ENCODE data around the gene CXCL11. TPM values are rescaled to one million over a fixed set of nuclear protein-coding genes. Genes with fewer than 3 reads are reported as not detected.

CXCL11 gene
- total RNA-seq, 1 donor from 2014 or later, result not detected

- Mint-ChIP-seq H3K27ac (no peak overlapping the region), H3K9me3 (no peaks in the 10 kb centered on the region), H3K36me3 (ENCODE audit: low read depth) (no peaks in the 10 kb centered on the region), H3K4me3 (no peak overlapping the region), H3K27me3 (ENCODE audit: insufficient read depth) (no peaks in the 10 kb centered on the region), H3K4me1 (ENCODE audit: low read depth) (peaks cover 21% of the 10 kb centered on the region)
- DNase-seq (ENCODE audit: low spot score), result no peak
- intact Hi-C loops (cut with micrococcal nuclease), result no loop called here
Measured at GRCh38 chr4:76035141-76035540, 729 bp downstream of the CXCL11 start.

GRCh38 chr4:76029300-76029699 lies 6.6 kb downstream of the CXCL11 start:
- no peak overlapping the region for H3K27ac Mint-ChIP-seq
- DNase-seq (ENCODE audit: low spot score), result no peak
- peaks cover 24% of the 10 kb centered on the region for H3K4me1 Mint-ChIP-seq (ENCODE audit: low read depth)
- H3K36me3 Mint-ChIP-seq (ENCODE audit: low read depth), result peaks cover 2% of the 10 kb centered on the region
- intact Hi-C loops (cut with micrococcal nuclease), result no loop called here
- no peaks in the 10 kb centered on the region for H3K9me3 Mint-ChIP-seq
- no peak overlapping the region for H3K4me3 Mint-ChIP-seq
- H3K27me3 Mint-ChIP-seq (ENCODE audit: insufficient read depth), result peaks cover 2% of the 10 kb centered on the region

GRCh38 chr4:76028350-76028765 lies 7.5 kb downstream of the CXCL11 start:
- no peak for DNase-seq (ENCODE audit: low spot score)
- intact Hi-C loops (cut with micrococcal nuclease), result no loop called here
- Mint-ChIP-seq H3K9me3 (no peaks in the 10 kb centered on the region), H3K27ac (no peak overlapping the region), H3K4me3 (peak overlapping the region; percentile 39), H3K27me3 (ENCODE audit: insufficient read depth) (peaks cover 2% of the 10 kb centered on the region), H3K4me1 (ENCODE audit: low read depth) (peaks cover 30% of the 10 kb centered on the region), H3K36me3 (ENCODE audit: low read depth) (peaks cover 2% of the 10 kb centered on the region)

GRCh38 chr4:76024065-76024464 lies 11.8 kb downstream of the CXCL11 start:
- intact Hi-C loops (cut with micrococcal nuclease), result loop anchor here (1.0 kb wide), 2 partner anchors 18 to 34 kb away; no protein-coding TSS in a partner anchor
- peak overlapping the region; percentile 4 for H3K4me3 Mint-ChIP-seq
- peaks cover 3% of the 10 kb centered on the region for H3K36me3 Mint-ChIP-seq (ENCODE audit: low read depth)
- H3K27ac Mint-ChIP-seq, result peak overlapping the region; percentile 24
- no peak for DNase-seq (ENCODE audit: low spot score)
- peaks cover 46% of the 10 kb centered on the region for H3K4me1 Mint-ChIP-seq (ENCODE audit: low read depth)
- no peaks in the 10 kb centered on the region for H3K27me3 Mint-ChIP-seq (ENCODE audit: insufficient read depth)
- no peaks in the 10 kb centered on the region for H3K9me3 Mint-ChIP-seq

- intact Hi-C loops (cut with micrococcal nuclease), result no loop called here
- Mint-ChIP-seq H3K36me3 (ENCODE audit: low read depth) (peaks cover 3% of the 10 kb centered on the region), H3K27ac (peak within 1 kb of the TSS; percentile 24), H3K4me3 (peak within 1 kb of the TSS; percentile 38), H3K4me1 (ENCODE audit: low read depth) (peaks cover 41% of the 10 kb centered on the region), H3K9me3 (no peaks in the 10 kb centered on the region), H3K27me3 (ENCODE audit: insufficient read depth) (no peaks in the 10 kb centered on the region)
- DNase-seq (ENCODE audit: low spot score), result no peak
Measured at GRCh38 chr4:76023389-76023788, 12.5 kb downstream of the CXCL11 start, which contains the start of gene CXCL10. CXCL10 (minus strand) TSS chr4:76023497; CDS start chr4:76023431, 66 bp downstream.

GRCh38 chr4:76022677-76023076 lies 13.2 kb downstream of the CXCL11 start:
- H3K9me3 Mint-ChIP-seq, result no peaks in the 10 kb centered on the region
- intact Hi-C loops (cut with micrococcal nuclease), result no loop called here
- no peak overlapping the region for H3K4me3 Mint-ChIP-seq
- DNase-seq (ENCODE audit: low spot score), result no peak
- H3K36me3 Mint-ChIP-seq (ENCODE audit: low read depth), result peaks cover 3% of the 10 kb centered on the region
- no peaks in the 10 kb centered on the region for H3K27me3 Mint-ChIP-seq (ENCODE audit: insufficient read depth)
- peaks cover 35% of the 10 kb centered on the region for H3K4me1 Mint-ChIP-seq (ENCODE audit: low read depth)
- H3K27ac Mint-ChIP-seq, result no peak overlapping the region

GRCh38 chr4:76022031-76022430 lies 13.8 kb downstream of the CXCL11 start:
- Mint-ChIP-seq H3K4me1 (ENCODE audit: low read depth) (peaks cover 35% of the 10 kb centered on the region), H3K4me3 (peak overlapping the region; percentile 12), H3K9me3 (no peaks in the 10 kb centered on the region), H3K27ac (no peak overlapping the region), H3K36me3 (ENCODE audit: low read depth) (peaks cover 3% of the 10 kb centered on the region), H3K27me3 (ENCODE audit: insufficient read depth) (no peaks in the 10 kb centered on the region)
- intact Hi-C loops (cut with micrococcal nuclease), result no loop called here
- no peak for DNase-seq (ENCODE audit: low spot score)

- intact Hi-C loops (cut with micrococcal nuclease), result no loop called here
- H3K4me1 Mint-ChIP-seq (ENCODE audit: low read depth), result peaks cover 14% of the 10 kb centered on the region
- no peak overlapping the region for H3K27ac Mint-ChIP-seq
- DNase-seq (ENCODE audit: low spot score), result no peak
- H3K9me3 Mint-ChIP-seq, result no peaks in the 10 kb centered on the region
- no peaks in the 10 kb centered on the region for H3K36me3 Mint-ChIP-seq (ENCODE audit: low read depth)
- H3K27me3 Mint-ChIP-seq (ENCODE audit: insufficient read depth), result no peaks in the 10 kb centered on the region
- no peak overlapping the region for H3K4me3 Mint-ChIP-seq
Measured at GRCh38 chr4:76017056-76017686, 18.7 kb downstream of the CXCL11 start.

- DNase-seq (ENCODE audit: low spot score), result peak; percentile 31
- peaks cover 9% of the 10 kb centered on the region for H3K4me1 Mint-ChIP-seq (ENCODE audit: low read depth)
- H3K27me3 Mint-ChIP-seq (ENCODE audit: insufficient read depth), result no peaks in the 10 kb centered on the region
- no peaks in the 10 kb centered on the region for H3K9me3 Mint-ChIP-seq
- intact Hi-C loops (cut with micrococcal nuclease), result no loop called here
- H3K4me3 Mint-ChIP-seq, result no peak overlapping the region
- H3K36me3 Mint-ChIP-seq (ENCODE audit: low read depth), result no peaks in the 10 kb centered on the region
- H3K27ac Mint-ChIP-seq, result no peak overlapping the region
Measured at GRCh38 chr4:76016393-76016792, 19.5 kb downstream of the CXCL11 start.

- Mint-ChIP-seq H3K9me3 (no peaks in the 10 kb centered on the region), H3K36me3 (ENCODE audit: low read depth) (no peaks in the 10 kb centered on the region), H3K27me3 (ENCODE audit: insufficient read depth) (no peaks in the 10 kb centered on the region), H3K27ac (no peak overlapping the region), H3K4me3 (no peak overlapping the region), H3K4me1 (ENCODE audit: low read depth) (peaks cover 9% of the 10 kb centered on the region)
- no peak for DNase-seq (ENCODE audit: low spot score)
- intact Hi-C loops (cut with micrococcal nuclease), result loop anchor here (2.0 kb wide), 1 partner anchor 19 kb away; no protein-coding TSS in a partner anchor
Measured at GRCh38 chr4:76013540-76013939, 22.3 kb downstream of the CXCL11 start.

GRCh38 chr4:76012388-76012801 lies 23.5 kb downstream of the CXCL11 start:
- H3K36me3 Mint-ChIP-seq (ENCODE audit: low read depth), result no peaks in the 10 kb centered on the region
- H3K27me3 Mint-ChIP-seq (ENCODE audit: insufficient read depth), result peaks cover 6% of the 10 kb centered on the region
- peaks cover 9% of the 10 kb centered on the region for H3K4me1 Mint-ChIP-seq (ENCODE audit: low read depth)
- H3K9me3 Mint-ChIP-seq, result no peaks in the 10 kb centered on the region
- no peak overlapping the region for H3K4me3 Mint-ChIP-seq
- H3K27ac Mint-ChIP-seq, result no peak overlapping the region
- intact Hi-C loops (cut with micrococcal nuclease), result loop anchor here (2.0 kb wide), 1 partner anchor 18 kb away; no protein-coding TSS in a partner anchor
- DNase-seq (ENCODE audit: low spot score), result no peak

- Mint-ChIP-seq H3K4me3 (no peak overlapping the region), H3K9me3 (no peaks in the 10 kb centered on the region), H3K27me3 (ENCODE audit: insufficient read depth) (peaks cover 9% of the 10 kb centered on the region), H3K27ac (no peak overlapping the region), H3K4me1 (ENCODE audit: low read depth) (peaks cover 9% of the 10 kb centered on the region), H3K36me3 (ENCODE audit: low read depth) (no peaks in the 10 kb centered on the region)
- DNase-seq (ENCODE audit: low spot score), result no peak
- intact Hi-C loops (cut with micrococcal nuclease), result loop anchor here (2.0 kb wide), 1 partner anchor 17 kb away; no protein-coding TSS in a partner anchor
Measured at GRCh38 chr4:76011700-76012387, 24.0 kb downstream of the CXCL11 start.

- Mint-ChIP-seq H3K9me3 (no peaks in the 10 kb centered on the region), H3K27me3 (ENCODE audit: insufficient read depth) (peaks cover 11% of the 10 kb centered on the region), H3K27ac (no peak overlapping the region), H3K4me3 (no peak overlapping the region), H3K36me3 (ENCODE audit: low read depth) (no peaks in the 10 kb centered on the region), H3K4me1 (ENCODE audit: low read depth) (peaks cover 4% of the 10 kb centered on the region)
- intact Hi-C loops (cut with micrococcal nuclease), result no loop called here
- no peak for DNase-seq (ENCODE audit: low spot score)
Measured at GRCh38 chr4:76011018-76011670, 24.7 kb downstream of the CXCL11 start.

Measured in activated T-helper 1 cell treated with anti-CD3 and anti-CD28 coated beads, Interleukin-12 subunit alpha, Interleukin-12 subunit beta, Interleukin-2, Interleukin-4 antibody, amounts not matched to agents 30 ng/mL and 10 ng/mL and 1 ng/mL, durations not matched to agents 14 hours and 24 hours and 36 hours (primary cell).